GM12878 (cell line): Measurements from ENCODE around the gene CNGB1.
"Not testable (repeated sequence)": the region's sequence is repeated elsewhere in the genome, so short reads cannot be mapped to it uniquely, and the experiment has no call there.

Source experiments
- CBFB ChIP-seq: IDR thresholded peaks from 2 replicates; pipeline ENCODE4 v1.6.1; 2016; ENCODE audit warnings: antibody characterized with exemption, low read depth
- CREB1 ChIP-seq: IDR thresholded peaks from 2 replicates; pipeline ENCODE4 v1.6.1; 2012; ENCODE audit warnings: low read depth, mild to moderate bottlenecking, inconsistent platforms
- CTCF ChIP-seq, 3 experiments: IDR thresholded peaks in 2 of 3; conservative IDR thresholded peaks in 1 of 3; 2 replicates each; pipeline ENCODE4 v1.5.1; 2011; ENCODE audit warnings: low read depth in 3 of 3, low read length in 3 of 3, mild to moderate bottlenecking in 3 of 3, control low read depth in 2 of 3, moderate library complexity in 2 of 3, inconsistent platforms in 1 of 3, mixed read lengths in 1 of 3; ENCODE audit not compliant: control insufficient read depth in 2 of 3, insufficient read depth in 1 of 3; ENCODE audit errors: extremely low read depth in 1 of 3
- EED ChIP-seq: sonication (generic); IDR thresholded peaks from 2 replicates; pipeline ENCODE4 v1.6.1; 2016; ENCODE audit warnings: antibody characterized with exemption, low read depth
- GABPA ChIP-seq: IDR thresholded peaks from 2 replicates; pipeline ENCODE4 v1.6.1; 2014; ENCODE audit warnings: antibody characterized with exemption, low read depth, mild to moderate bottlenecking, inconsistent platforms
- JUNB ChIP-seq: IDR thresholded peaks from 2 replicates; pipeline ENCODE4 v1.6.1; 2016; ENCODE audit warnings: antibody characterized with exemption, mild to moderate bottlenecking
- LARP7 ChIP-seq: fragments of 450-650 bp; IDR thresholded peaks from 2 replicates; pipeline ENCODE4 v1.6.1; 2017; ENCODE audit warnings: mild to moderate bottlenecking
- NFXL1 ChIP-seq: fragments of 450-650 bp; IDR thresholded peaks from 2 replicates; pipeline ENCODE4 v1.6.1; 2017; ENCODE audit warnings: antibody characterized with exemption, mild to moderate bottlenecking, borderline replicate concordance
- NFYB ChIP-seq: IDR thresholded peaks from 2 replicates; pipeline ENCODE4 v1.6.1; 2011; ENCODE audit warnings: low read depth, mild to moderate bottlenecking, low read length, improper control_type of control experiment, moderate library complexity; ENCODE audit not compliant: insufficient read depth
- POLR2A ChIP-seq: IDR thresholded peaks from 2 replicates; pipeline ENCODE4 v1.6.1; 2011; ENCODE audit warnings: low read depth, mild to moderate bottlenecking, low read length
- PRDM15 ChIP-seq: fragments of 450-650 bp; formaldehyde crosslinking; IDR thresholded peaks from 2 replicates; pipeline ENCODE4 v1.4.0; 2020; ENCODE audit warnings: mild to moderate bottlenecking, moderate library complexity
- STAT1 ChIP-seq: fragments of 450-650 bp; conservative IDR thresholded peaks from 2 replicates; pipeline ENCODE4 v1.6.1; 2014; ENCODE audit warnings: antibody characterized with exemption, mild to moderate bottlenecking
- USF2 ChIP-seq: IDR thresholded peaks from 2 replicates; pipeline ENCODE4 v1.6.1; 2011; ENCODE audit warnings: low read depth, low read length, improper control_type of control experiment, borderline replicate concordance
- YY1 ChIP-seq: IDR thresholded peaks from 2 replicates; pipeline ENCODE4 v1.6.1; 2011; ENCODE audit warnings: low read depth, mild to moderate bottlenecking, low read length

GRCh38 chr16:57917929-57918328, 53.0 kb downstream of the CNGB1 start:
- TF ChIP-seq PRDM15; YY1; POLR2A; LARP7; CTCF (IDR thresholded peaks at IDR 0.05 in 2 of 3, conservative IDR thresholded peaks at IDR 0.05 in 1 of 3; ENCODE audit: control insufficient read depth in 2 of 3, extremely low read depth in 1 of 3, insufficient read depth in 1 of 3, low read depth in 3 of 3, low read length in 3 of 3); NFYB; GABPA; STAT1; CBFB; JUNB; USF2; EED; NFXL1; CREB1: not testable (repeated sequence)
